Psoas muscle (tissue), 8 donors: Measurements from ENCODE around the gene CTNND2. TPM values are rescaled to one million over a fixed set of nuclear protein-coding genes. Genes with fewer than 3 reads are reported as not detected.

Source experiments
- ATAC-seq, 4 donors: fragments of 200-7000 bp; cut with Tn5 transposase; one replicate each; pipeline ENCODE4 v1.9.1; 2020; ENCODE audit warnings: moderate library complexity in 3 of 4, mild to moderate bottlenecking in 2 of 4
- DNase-seq, 2 donors: peaks; one replicate each; pipeline ENCODE4 v3.0.0-alpha.2; 2020
- H3K27ac ChIP-seq: fragments of 200-600 bp; one replicate; pipeline ENCODE4 v1.8.0; 2022
- H3K27me3 ChIP-seq, 3 donors: fragments of 200-600 bp in 1 of 3; one replicate each; pipeline versions ENCODE4 v1.6.1 to v1.8.0; 2013 to 2022; ENCODE audit warnings: low read length in 2 of 3, mild to moderate bottlenecking in 2 of 3, moderate library complexity in 1 of 3; ENCODE audit not compliant: insufficient read depth in 3 of 3
- H3K36me3 ChIP-seq, 2 donors: fragments of 200-600 bp in 1 of 2; one replicate each; pipeline versions ENCODE4 v1.6.1 to v1.8.0; 2013 to 2022; ENCODE audit warnings: low read depth in 1 of 2, mild to moderate bottlenecking in 1 of 2, moderate library complexity in 1 of 2; ENCODE audit not compliant: insufficient read depth in 1 of 2
- H3K4me1 ChIP-seq: fragments of 200-600 bp; one replicate; pipeline ENCODE4 v1.8.0; 2022
- H3K4me3 ChIP-seq: fragments of 200-600 bp; one replicate; pipeline ENCODE4 v1.8.0; 2022; ENCODE audit warnings: mild to moderate bottlenecking
- H3K9me3 ChIP-seq: fragments of 200-600 bp; one replicate; pipeline ENCODE4 v1.8.0; 2022
- WGBS, 3 donors: extraction: QIAGEN DNeasy Blood & Tissue Kit; methylation state at CpG; one replicate each; pipeline versions ENCODE4 v1.1.6 to v1.1.7; 2013; 5-methylcytosine and 5-hydroxymethylcytosine counted together
- intact Hi-C, 2 donors: fragments of 100-400 bp; cut with DNase I; formaldehyde crosslinking; loops; one replicate each; pipeline versions ENCODE4 v1.11.0 to v1.14.2; 2022
- polyA plus RNA-seq, 3 donors: library from polyadenylated mRNA; stranded (reverse); fragments of 200-250 nt; gene quantifications; one replicate each; pipeline ENCODE4 v1.2.3, GENCODE V29; 2013
- total RNA-seq, 4 donors: library from RNA; stranded (reverse); fragmentation: NEBNext Ultra II Directional in 2 of 4; extraction: Animal tissue kit (Norgen Biotek cat#: 25700) in 2 of 4; gene quantifications; one replicate each; pipeline versions ENCODE4 v1.2.1 to v1.2.4, GENCODE V29; 2021 to 2023
- TF ChIP-seq, protein P1 (sequence below): fragments of 200-600 bp; IDR thresholded peaks from one replicate; pipeline ENCODE4 v1.8.0; 2022; ENCODE audit warnings: antibody characterized with exemption
- donor health status: healthy with polysubstance abuse.
- donor health status: DM: no; HTN: no; CAD: no; lungs with moderate emphysema.
- donor health status: Bipolar disorder and iron deficiency.
- donor health status: healthy.
- donor health status: DM: yes; HTN: yes; CAD: no.
- donor health status: DM: no; HTN: no; CAD: no.
- donor health status: DM: no; HTN: no; CAD: no.
- donor health status: DM: yes; HTN: yes; CAD: no.

The CTNND2 gene
- total and polyA plus RNA-seq, 7 donors: 0.09 to 0.14 (median 0.13) TPM; not detected in 4

DNA sequence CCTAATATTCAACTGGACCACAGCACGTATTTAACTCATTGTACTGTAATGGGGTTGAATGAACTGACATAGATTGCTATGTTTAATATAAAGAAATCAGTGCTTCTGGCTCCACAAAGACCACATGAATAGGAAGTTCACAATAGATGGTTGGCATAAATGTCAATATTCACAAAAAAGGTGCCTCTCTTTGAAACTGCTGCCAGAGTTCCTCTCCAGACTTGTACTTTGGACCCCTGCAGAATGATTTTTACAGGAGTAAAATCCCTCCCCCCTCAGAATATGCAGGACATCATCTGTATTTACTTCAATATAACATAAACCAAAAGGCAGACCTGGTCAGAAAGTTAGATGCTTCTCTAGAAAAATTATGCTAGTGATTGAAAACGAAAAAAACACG is 634.7 kb downstream of the CTNND2 start:
- H3K27me3 ChIP-seq: no peaks in the 10 kb centered on the region
- H3K4me1 ChIP-seq: no peaks in the 10 kb centered on the region
- DNase-seq: no peak
- no peaks in the 10 kb centered on the region for H3K9me3 ChIP-seq
- no peak overlapping the region for H3K4me3 ChIP-seq
- intact Hi-C loops: loop anchor here in 1 of 2 donors (5.0 to 10.0 kb wide), 2 partner anchors 225 to 348 kb away; no protein-coding TSS in a partner anchor
- H3K27ac ChIP-seq: no peak overlapping the region
- no peak for ATAC-seq
- 86 to 92% (median 91%) methylated on average over 3 of the region's 3 CpGs for WGBS, 3 donors
- TF ChIP-seq, protein P1, sequence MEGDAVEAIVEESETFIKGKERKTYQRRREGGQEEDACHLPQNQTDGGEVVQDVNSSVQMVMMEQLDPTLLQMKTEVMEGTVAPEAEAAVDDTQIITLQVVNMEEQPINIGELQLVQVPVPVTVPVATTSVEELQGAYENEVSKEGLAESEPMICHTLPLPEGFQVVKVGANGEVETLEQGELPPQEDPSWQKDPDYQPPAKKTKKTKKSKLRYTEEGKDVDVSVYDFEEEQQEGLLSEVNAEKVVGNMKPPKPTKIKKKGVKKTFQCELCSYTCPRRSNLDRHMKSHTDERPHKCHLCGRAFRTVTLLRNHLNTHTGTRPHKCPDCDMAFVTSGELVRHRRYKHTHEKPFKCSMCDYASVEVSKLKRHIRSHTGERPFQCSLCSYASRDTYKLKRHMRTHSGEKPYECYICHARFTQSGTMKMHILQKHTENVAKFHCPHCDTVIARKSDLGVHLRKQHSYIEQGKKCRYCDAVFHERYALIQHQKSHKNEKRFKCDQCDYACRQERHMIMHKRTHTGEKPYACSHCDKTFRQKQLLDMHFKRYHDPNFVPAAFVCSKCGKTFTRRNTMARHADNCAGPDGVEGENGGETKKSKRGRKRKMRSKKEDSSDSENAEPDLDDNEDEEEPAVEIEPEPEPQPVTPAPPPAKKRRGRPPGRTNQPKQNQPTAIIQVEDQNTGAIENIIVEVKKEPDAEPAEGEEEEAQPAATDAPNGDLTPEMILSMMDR: no peak
- no peaks in the 10 kb centered on the region for H3K36me3 ChIP-seq

DNA sequence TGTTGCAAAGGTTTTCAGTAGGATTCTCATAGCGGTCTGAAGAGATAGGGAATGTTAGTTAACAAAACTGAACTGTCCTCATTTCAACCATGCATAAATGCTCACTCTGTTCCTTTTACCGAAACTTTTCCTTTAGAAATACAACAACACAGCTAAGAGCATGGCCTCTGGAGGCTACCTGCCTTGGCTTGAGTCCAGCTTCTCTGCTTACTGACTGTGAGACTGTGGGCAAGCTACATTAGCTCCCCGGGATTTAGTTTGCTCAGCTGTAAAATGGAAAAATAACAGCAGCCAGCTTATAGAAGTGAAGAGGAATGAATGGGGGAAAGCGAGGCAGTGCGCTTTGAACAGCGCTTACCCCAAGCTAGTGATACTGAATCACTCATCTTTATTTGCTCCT is 635.4 kb downstream of the CTNND2 start:
- H3K9me3 ChIP-seq: no peaks in the 10 kb centered on the region
- WGBS, 3 donors: 83 to 86% (median 83%) methylated on average over 6 of the region's 6 CpGs
- H3K36me3 ChIP-seq: no peaks in the 10 kb centered on the region
- H3K4me3 ChIP-seq: no peak overlapping the region
- no peak overlapping the region for H3K27ac ChIP-seq
- H3K4me1 ChIP-seq: no peaks in the 10 kb centered on the region
- DNase-seq: no peak
- intact Hi-C loops: loop anchor here in 1 of 2 donors (5.0 to 10.0 kb wide), 2 partner anchors 226 to 348 kb away; no protein-coding TSS in a partner anchor
- H3K27me3 ChIP-seq: no peaks in the 10 kb centered on the region
- no peak for ATAC-seq
- TF ChIP-seq, protein P1: no peak

DNA sequence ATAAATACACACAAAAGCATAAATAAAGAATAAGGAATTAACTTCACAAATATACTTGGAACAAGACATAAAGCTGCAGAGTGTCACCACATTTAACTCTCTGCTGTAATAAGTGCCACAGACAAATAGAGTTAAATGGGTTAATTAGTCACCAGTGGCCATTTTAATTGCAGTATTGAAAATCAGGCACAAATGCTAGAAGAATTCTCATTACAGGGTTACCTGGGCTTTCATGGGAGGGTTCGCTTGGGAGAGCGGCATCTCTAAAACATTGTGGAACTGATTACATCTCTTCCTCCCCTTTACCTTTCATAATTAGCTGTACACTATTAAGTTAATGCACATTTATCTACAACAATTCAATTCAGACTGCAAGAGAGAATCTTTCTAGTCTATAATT is 637.9 kb downstream of the CTNND2 start:
- Histone ChIP-seq H3K4me3 (no peak overlapping the region), H3K27ac (no peak overlapping the region), H3K9me3 (no peaks in the 10 kb centered on the region), H3K36me3 (no peaks in the 10 kb centered on the region), H3K27me3 (no peaks in the 10 kb centered on the region), H3K4me1 (no peaks in the 10 kb centered on the region)
- TF ChIP-seq, protein P1: no peak
- DNase-seq (no peak), ATAC-seq (no peak)
- intact Hi-C loops: loop anchor here in 1 of 2 donors (5.0 to 10.0 kb wide), 2 partner anchors 228 to 351 kb away; no protein-coding TSS in a partner anchor
- WGBS, 3 donors: 89 to 100% (median 92%) methylated on average over 2 of the region's 2 CpGs

DNA sequence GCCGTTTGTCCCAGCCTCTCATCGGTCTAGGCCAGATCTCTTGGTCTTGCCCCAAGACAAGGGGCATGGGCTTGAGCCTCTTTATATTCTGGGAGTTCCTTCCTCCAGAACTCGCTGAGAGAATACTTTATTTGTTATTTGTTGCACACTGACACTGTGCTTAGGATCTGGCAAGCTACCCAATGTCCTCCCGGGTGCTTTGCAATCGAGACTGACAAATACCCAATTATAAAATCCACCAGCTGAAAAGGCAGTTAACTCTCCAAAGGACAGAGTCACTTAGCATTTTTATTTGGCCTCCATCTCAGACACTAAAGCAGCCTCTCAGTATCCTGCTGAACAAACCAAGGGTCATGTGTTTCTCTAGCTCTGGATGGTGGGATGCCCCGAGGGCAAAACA is 643.0 kb downstream of the CTNND2 start:
- intact Hi-C loops: loop anchor here in 1 of 2 donors (10.0 kb wide), 1 partner anchor 234 kb away; no protein-coding TSS in a partner anchor
- no peak for DNase-seq
- H3K4me3 ChIP-seq: no peak overlapping the region
- no peak for ATAC-seq
- H3K36me3 ChIP-seq: no peaks in the 10 kb centered on the region
- H3K9me3 ChIP-seq: no peaks in the 10 kb centered on the region
- TF ChIP-seq, protein P1: no peak
- no peaks in the 10 kb centered on the region for H3K4me1 ChIP-seq
- no peak overlapping the region for H3K27ac ChIP-seq
- 47 to 56% (median 51%) methylated on average over 6 of the region's 6 CpGs for WGBS, 3 donors
- H3K27me3 ChIP-seq: no peaks in the 10 kb centered on the region

DNA sequence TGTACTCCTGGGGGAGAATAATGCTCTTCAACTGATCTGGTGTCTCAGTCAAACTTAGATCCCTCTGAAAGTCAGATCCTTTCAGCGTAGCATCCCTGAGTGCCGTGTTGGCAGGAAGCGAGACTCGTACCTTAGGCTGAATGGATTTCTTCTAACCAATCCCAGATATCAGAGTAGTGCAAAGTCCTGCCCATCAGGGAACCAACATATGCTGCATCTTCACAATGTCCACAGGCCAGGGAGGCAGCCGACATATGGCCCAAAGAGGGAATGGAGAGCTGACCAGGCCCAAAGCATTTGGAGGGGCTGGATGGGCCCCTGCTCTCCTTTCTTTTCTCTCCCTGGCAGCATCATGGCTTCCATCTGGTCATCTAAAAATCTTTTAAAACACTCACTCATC is 646.2 kb downstream of the CTNND2 start:
- TF ChIP-seq, protein P1: no peak
- intact Hi-C loops: no loop called here
- WGBS, 3 donors: 92 to 94% (median 93%) methylated on average over 5 of the region's 5 CpGs

More for the DNA sequence above, 646.2 kb downstream of the CTNND2 start:
- Histone ChIP-seq H3K4me1 (no peaks in the 10 kb centered on the region), H3K4me3 (no peak overlapping the region), H3K9me3 (no peaks in the 10 kb centered on the region), H3K27me3 (no peaks in the 10 kb centered on the region), H3K27ac (no peak overlapping the region), H3K36me3 (no peaks in the 10 kb centered on the region)
- no peak for DNase-seq
- ATAC-seq: no peak
